ENCODE measurements around the gene PEX5L. TPM values are rescaled to one million over a fixed set of nuclear protein-coding genes. Genes with fewer than 3 reads are reported as not detected.

Gene PEX5L
- total and polyA plus RNA-seq, 4 experiments from 2014 or later: 0.06 TPM; not detected in 3

GRCh38 chr3:179806177-179806576 is 230.6 kb downstream of the PEX5L start:
- Histone ChIP-seq H3K9me3 (ENCODE audit: control insufficient read depth in 1 of 2, low read length in 2 of 2) (no peaks in the 10 kb centered on the region), H3K27me3 (ENCODE audit: insufficient read depth, low read length) (no peaks in the 10 kb centered on the region), H3K4me3 (ENCODE audit: low read length in 2 of 2) (no peak overlapping the region), H3K4me1 (ENCODE audit: insufficient read depth, low read length) (no peaks in the 10 kb centered on the region), H3K27ac (ENCODE audit: low read depth, low read length) (no peak overlapping the region), H3K36me3 (ENCODE audit: insufficient read depth, low read length) (no peaks in the 10 kb centered on the region)
- ChIA-PET POLR2A (ENCODE audit: partially characterized antibody) (no interaction called here), CTCF (ENCODE audit: partially characterized antibody) (no interaction called here)
- H3K9me3 Mint-ChIP-seq: no peaks in the 10 kb centered on the region
- H3K27ac Mint-ChIP-seq: peak overlapping the region in 1 of 7 donors; percentile 35
- intact Hi-C loops (cut with micrococcal nuclease): no loop called here
- no peaks in the 10 kb centered on the region for H3K36me3 Mint-ChIP-seq
- no peak overlapping the region for H3K4me3 Mint-ChIP-seq
- peaks cover 1 to 11% of the 10 kb centered on the region in 2 donors for H3K27me3 Mint-ChIP-seq
- peaks cover 0 to 2% (median under 1%) of the 10 kb centered on the region in 4 donors for H3K4me1 Mint-ChIP-seq
- no peak for DNase-seq

GRCh38 chr3:179801856-179802255 is 234.9 kb downstream of the PEX5L start:
- Mint-ChIP-seq H3K27me3 (peaks cover 1 to 11% of the 10 kb centered on the region in 2 donors), H3K9me3 (no peaks in the 10 kb centered on the region), H3K4me3 (no peak overlapping the region), H3K36me3 (no peaks in the 10 kb centered on the region), H3K27ac (no peak overlapping the region), H3K4me1 (peaks cover 0 to 1% (median 0%) of the 10 kb centered on the region in 4 donors)
- intact Hi-C loops (cut with micrococcal nuclease): no loop called here
- POLR2A ChIA-PET (ENCODE audit: partially characterized antibody): no interaction called here
- no peak overlapping the region for H3K4me3 ChIP-seq (ENCODE audit: low read length in 2 of 2)
- no peak for DNase-seq
- H3K9me3 ChIP-seq (ENCODE audit: control insufficient read depth in 1 of 2, low read length in 2 of 2): no peaks in the 10 kb centered on the region
- H3K27me3 ChIP-seq (ENCODE audit: insufficient read depth, low read length): no peaks in the 10 kb centered on the region
- no peaks in the 10 kb centered on the region for H3K4me1 ChIP-seq (ENCODE audit: insufficient read depth, low read length)
- no peaks in the 10 kb centered on the region for H3K36me3 ChIP-seq (ENCODE audit: insufficient read depth, low read length)
- no peak overlapping the region for H3K27ac ChIP-seq (ENCODE audit: low read depth, low read length)
- CTCF ChIA-PET (ENCODE audit: partially characterized antibody): no interaction called here

DNA sequence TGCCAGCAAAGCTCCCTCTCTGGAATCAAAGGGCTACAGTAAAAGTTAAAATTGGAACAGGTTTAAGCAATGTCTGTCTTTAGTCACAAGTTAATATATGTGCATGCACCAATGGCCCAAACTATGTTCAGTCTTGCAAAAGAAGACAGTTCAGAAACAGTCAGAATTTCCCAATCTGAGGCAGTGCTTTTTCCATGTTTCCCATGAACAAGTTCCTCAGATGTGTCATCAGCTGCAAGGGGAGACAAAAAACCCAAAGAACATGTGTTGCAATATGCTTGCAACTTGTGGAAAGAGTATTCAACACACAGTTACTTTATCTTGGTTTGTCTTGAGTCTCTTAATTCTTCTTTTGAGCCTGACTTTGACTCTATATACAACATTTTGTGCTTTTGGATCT is 235.5 kb downstream of the PEX5L start:
- peaks cover 0 to 1% (median under 1%) of the 10 kb centered on the region in 4 donors for H3K4me1 Mint-ChIP-seq
- POLR2A ChIA-PET (ENCODE audit: partially characterized antibody): no interaction called here
- H3K9me3 Mint-ChIP-seq: no peaks in the 10 kb centered on the region
- CTCF ChIA-PET (ENCODE audit: partially characterized antibody): no interaction called here
- no peaks in the 10 kb centered on the region for H3K36me3 Mint-ChIP-seq
- H3K36me3 ChIP-seq (ENCODE audit: insufficient read depth, low read length): no peaks in the 10 kb centered on the region
- no peak for DNase-seq
- H3K27me3 ChIP-seq (ENCODE audit: insufficient read depth, low read length): no peaks in the 10 kb centered on the region
- H3K27ac ChIP-seq (ENCODE audit: low read depth, low read length): no peak overlapping the region
- no peaks in the 10 kb centered on the region for H3K9me3 ChIP-seq (ENCODE audit: control insufficient read depth in 1 of 2, low read length in 2 of 2)
- no peak overlapping the region for H3K4me3 ChIP-seq (ENCODE audit: low read length in 2 of 2)
- H3K4me1 ChIP-seq (ENCODE audit: insufficient read depth, low read length): no peaks in the 10 kb centered on the region
- H3K27me3 Mint-ChIP-seq: peaks cover 1 to 10% of the 10 kb centered on the region in 2 donors
- no peak overlapping the region for H3K4me3 Mint-ChIP-seq
- intact Hi-C loops (cut with micrococcal nuclease): no loop called here
- H3K27ac Mint-ChIP-seq: no peak overlapping the region

DNA sequence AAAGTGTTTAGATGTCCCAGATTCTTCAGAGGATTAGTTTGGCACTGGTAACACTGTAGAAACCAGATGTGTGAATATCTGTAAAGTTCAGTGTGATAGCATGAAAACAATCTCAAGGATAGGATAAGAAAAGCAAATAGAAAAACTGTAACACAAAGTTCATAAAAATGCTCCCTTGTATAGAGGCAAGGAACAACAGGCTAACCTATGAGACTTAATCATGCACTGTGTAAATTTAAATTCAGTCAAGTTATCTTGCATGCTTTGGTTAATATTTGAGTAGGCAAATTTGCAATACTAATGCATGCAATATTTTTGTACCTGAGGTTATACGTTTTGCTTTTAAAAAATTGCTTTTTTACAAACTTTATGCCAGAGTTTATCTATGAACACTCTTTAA is 239.5 kb downstream of the PEX5L start:
- ChIA-PET CTCF (ENCODE audit: partially characterized antibody) (interaction anchor here (0.5 to 1.1 kb wide), 2 partner anchors 13 to 147 kb away, joined by 3 read pairs; no protein-coding TSS in a partner anchor), POLR2A (ENCODE audit: partially characterized antibody) (no interaction called here)

GRCh38 chr3:179796421-179796820 is 240.3 kb downstream of the PEX5L start:
- H3K9me3 ChIP-seq (ENCODE audit: control insufficient read depth in 1 of 2, low read length in 2 of 2): no peaks in the 10 kb centered on the region
- Mint-ChIP-seq H3K27ac (no peak overlapping the region), H3K4me3 (no peak overlapping the region), H3K9me3 (no peaks in the 10 kb centered on the region), H3K27me3 (no peaks in the 10 kb centered on the region), H3K36me3 (no peaks in the 10 kb centered on the region), H3K4me1 (peaks cover 0 to 4% (median under 1%) of the 10 kb centered on the region in 4 donors)
- CTCF ChIA-PET (ENCODE audit: partially characterized antibody): no interaction called here
- intact Hi-C loops (cut with micrococcal nuclease): no loop called here
- no peaks in the 10 kb centered on the region for H3K36me3 ChIP-seq (ENCODE audit: insufficient read depth, low read length)
- no peak for DNase-seq
- no peak overlapping the region for H3K4me3 ChIP-seq (ENCODE audit: low read length in 2 of 2)
- no peaks in the 10 kb centered on the region for H3K4me1 ChIP-seq (ENCODE audit: insufficient read depth, low read length)
- POLR2A ChIA-PET (ENCODE audit: partially characterized antibody): no interaction called here
- H3K27me3 ChIP-seq (ENCODE audit: insufficient read depth, low read length): no peaks in the 10 kb centered on the region
- H3K27ac ChIP-seq (ENCODE audit: low read depth, low read length): no peak overlapping the region

More for the DNA sequence above, 239.5 kb downstream of the PEX5L start:
- no peaks in the 10 kb centered on the region for H3K9me3 Mint-ChIP-seq
- no peak overlapping the region for H3K27ac Mint-ChIP-seq
- no peaks in the 10 kb centered on the region for H3K36me3 Mint-ChIP-seq
- Histone ChIP-seq H3K4me1 (ENCODE audit: insufficient read depth, low read length) (no peaks in the 10 kb centered on the region), H3K36me3 (ENCODE audit: insufficient read depth, low read length) (no peaks in the 10 kb centered on the region), H3K27ac (ENCODE audit: low read depth, low read length) (no peak overlapping the region), H3K27me3 (ENCODE audit: insufficient read depth, low read length) (no peaks in the 10 kb centered on the region), H3K4me3 (ENCODE audit: low read length in 2 of 2) (no peak overlapping the region), H3K9me3 (ENCODE audit: control insufficient read depth in 1 of 2, low read length in 2 of 2) (no peaks in the 10 kb centered on the region)
- H3K27me3 Mint-ChIP-seq: no peaks in the 10 kb centered on the region
- no peak overlapping the region for H3K4me3 Mint-ChIP-seq
- DNase-seq: no peak
- intact Hi-C loops (cut with micrococcal nuclease): no loop called here
- peaks cover 0 to 4% (median under 1%) of the 10 kb centered on the region in 4 donors for H3K4me1 Mint-ChIP-seq

- no peak overlapping the region for H3K4me3 ChIP-seq (ENCODE audit: low read length in 2 of 2)
- Mint-ChIP-seq H3K27ac (no peak overlapping the region), H3K9me3 (no peaks in the 10 kb centered on the region), H3K36me3 (peaks cover 0 to 4% of the 10 kb centered on the region in 2 donors), H3K4me3 (no peak overlapping the region), H3K27me3 (no peaks in the 10 kb centered on the region), H3K4me1 (peaks cover 0 to 4% (median under 1%) of the 10 kb centered on the region in 4 donors)
- no peaks in the 10 kb centered on the region for H3K4me1 ChIP-seq (ENCODE audit: insufficient read depth, low read length)
- ChIA-PET POLR2A (ENCODE audit: partially characterized antibody) (no interaction called here), CTCF (ENCODE audit: partially characterized antibody) (no interaction called here)
- no peak overlapping the region for H3K27ac ChIP-seq (ENCODE audit: low read depth, low read length)
- no peaks in the 10 kb centered on the region for H3K9me3 ChIP-seq (ENCODE audit: control insufficient read depth in 1 of 2, low read length in 2 of 2)
- no peak for DNase-seq
- no peaks in the 10 kb centered on the region for H3K36me3 ChIP-seq (ENCODE audit: insufficient read depth, low read length)
- intact Hi-C loops (cut with micrococcal nuclease): no loop called here
- no peaks in the 10 kb centered on the region for H3K27me3 ChIP-seq (ENCODE audit: insufficient read depth, low read length)
Observed at GRCh38 chr3:179794355-179794754, 242.4 kb downstream of the PEX5L start.

DNA sequence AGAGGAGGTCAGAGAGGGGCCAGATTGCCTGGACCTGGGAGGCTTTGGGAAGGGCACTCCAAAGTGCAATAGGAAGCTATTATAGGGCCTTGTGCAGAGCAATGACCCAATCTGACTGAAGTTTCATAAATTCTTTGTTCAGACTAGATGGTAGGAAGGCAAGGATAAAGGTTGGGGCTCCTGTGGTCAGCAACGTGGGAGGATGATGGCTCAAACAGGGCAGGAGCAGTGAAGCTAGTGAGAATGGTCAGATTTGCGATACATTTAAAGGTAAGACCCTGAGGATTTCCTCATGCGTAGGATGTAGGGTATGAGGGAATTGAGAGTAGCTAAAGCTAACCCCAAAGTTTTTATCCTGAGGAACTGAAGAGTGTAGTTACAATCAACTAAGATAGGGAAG is 244.9 kb downstream of the PEX5L start:
- no peaks in the 10 kb centered on the region for H3K4me1 ChIP-seq (ENCODE audit: insufficient read depth, low read length)
- H3K9me3 ChIP-seq (ENCODE audit: control insufficient read depth in 1 of 2, low read length in 2 of 2): no peaks in the 10 kb centered on the region
- Mint-ChIP-seq H3K36me3 (peaks cover 10 to 18% of the 10 kb centered on the region in 2 donors), H3K4me1 (peaks cover 0 to 4% (median under 1%) of the 10 kb centered on the region in 4 donors), H3K27me3 (no peaks in the 10 kb centered on the region), H3K27ac (no peak overlapping the region), H3K9me3 (no peaks in the 10 kb centered on the region), H3K4me3 (no peak overlapping the region)
- H3K27ac ChIP-seq (ENCODE audit: low read depth, low read length): no peak overlapping the region
- ChIA-PET POLR2A (ENCODE audit: partially characterized antibody) (no interaction called here), CTCF (ENCODE audit: partially characterized antibody) (no interaction called here)
- intact Hi-C loops (cut with micrococcal nuclease): no loop called here
- no peaks in the 10 kb centered on the region for H3K27me3 ChIP-seq (ENCODE audit: insufficient read depth, low read length)
- H3K4me3 ChIP-seq (ENCODE audit: low read length in 2 of 2): no peak overlapping the region
- no peak for DNase-seq
- H3K36me3 ChIP-seq (ENCODE audit: insufficient read depth, low read length): no peaks in the 10 kb centered on the region

DNA sequence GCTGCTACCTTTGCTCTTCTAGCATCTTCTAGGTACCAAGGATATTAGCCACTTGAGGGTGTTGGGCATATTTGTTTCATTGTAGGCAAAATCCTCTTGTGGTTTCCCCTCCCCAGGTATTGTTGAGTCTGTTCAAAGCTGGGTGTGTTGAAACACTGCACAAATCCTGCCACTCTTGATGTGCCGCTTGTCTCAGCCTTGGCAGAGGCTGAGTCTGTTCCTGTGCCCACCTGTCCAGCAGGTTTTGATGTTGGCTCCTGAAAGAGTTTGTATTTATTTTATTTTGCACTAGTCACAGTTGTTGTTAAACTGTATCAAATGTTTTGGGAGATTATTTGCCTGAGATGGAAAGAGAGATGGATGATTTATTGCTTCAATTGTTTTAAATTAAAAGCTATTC is 247.7 kb downstream of the PEX5L start:
- Mint-ChIP-seq H3K27ac (no peak overlapping the region), H3K4me3 (no peak overlapping the region), H3K27me3 (no peaks in the 10 kb centered on the region), H3K4me1 (no peaks in the 10 kb centered on the region), H3K9me3 (no peaks in the 10 kb centered on the region), H3K36me3 (peaks cover 22 to 30% of the 10 kb centered on the region in 2 donors)
- Histone ChIP-seq H3K27me3 (ENCODE audit: insufficient read depth, low read length) (no peaks in the 10 kb centered on the region), H3K4me1 (ENCODE audit: insufficient read depth, low read length) (no peaks in the 10 kb centered on the region), H3K9me3 (ENCODE audit: control insufficient read depth in 1 of 2, low read length in 2 of 2) (no peaks in the 10 kb centered on the region), H3K27ac (ENCODE audit: low read depth, low read length) (no peak overlapping the region), H3K36me3 (ENCODE audit: insufficient read depth, low read length) (no peaks in the 10 kb centered on the region), H3K4me3 (ENCODE audit: low read length in 2 of 2) (no peak overlapping the region)
- ChIA-PET CTCF (ENCODE audit: partially characterized antibody) (no interaction called here), POLR2A (ENCODE audit: partially characterized antibody) (no interaction called here)
- no peak for DNase-seq
- intact Hi-C loops (cut with micrococcal nuclease): no loop called here
